Esophagus muscularis mucosa (tissue), 3 donors: ENCODE data around the gene TBCB.
"Not testable (repeated sequence)": the region's sequence is repeated elsewhere in the genome, so short reads cannot be mapped to it uniquely, and the experiment has no call there.

ENCODE experiments used
- CTCF ChIP-seq, 3 experiments: fragments of 200-600 bp in 2 of 3; fragments of 450-650 bp in 1 of 3; sonication (generic) in 2 of 3; IDR thresholded peaks; one replicate each; pipeline ENCODE4 v1.5.1; 2017 to 2019; ENCODE audit warnings: antibody characterized with exemption in 3 of 3, mild to moderate bottlenecking in 2 of 3, moderate library complexity in 1 of 3
- POLR2A ChIP-seq: fragments of 450-650 bp; IDR thresholded peaks from one replicate; pipeline ENCODE4 v1.6.1; 2017; ENCODE audit warnings: antibody characterized with exemption, moderate library complexity, mild to moderate bottlenecking, low read depth

GRCh38 chr19:36173846-36174245, 58.6 kb downstream of the TBCB start:
- TF ChIP-seq POLR2A; CTCF (IDR thresholded peaks at IDR 0.05): not testable (repeated sequence)
